CD4-positive, alpha-beta T cell treated with Interferon gamma for 1 hour (primary cell): ENCODE data around the gene COX8A.
"Not testable (repeated sequence)": the region's sequence is repeated elsewhere in the genome, so short reads cannot be mapped to it uniquely, and the experiment has no call there.

ENCODE experiments used
- DNase-seq: peaks from one replicate; pipeline ENCODE4 v3.0.0-alpha.2; 2020

COX8A gene

GRCh38 chr11:63970902-63971301 is 3.5 kb upstream of the COX8A start:
- no peak for DNase-seq

GRCh38 chr11:63973912-63974258 is 535 bp upstream of the COX8A start:
- DNase-seq, result not testable (repeated sequence)

- no peak for DNase-seq
These were observed 4.3 kb downstream of the COX8A start for GRCh38 chr11:63978551-63979239.

- no peak for DNase-seq
These were observed 5.0 kb downstream of the COX8A start for GRCh38 chr11:63979426-63979825.

GRCh38 chr11:63985812-63986155 is 11.4 kb downstream of the COX8A start:
- DNase-seq, result peak; percentile 69

- peak; percentile 85 for DNase-seq
These were observed 11.9 kb downstream of the COX8A start, which contains the start of gene OTUB1 for GRCh38 chr11:63986156-63986931. TSS of gene OTUB1 (plus strand) at chr11:63986438. CDS start at chr11:63986457, 19 bp downstream.

- no peak for DNase-seq
These were observed 12.6 kb downstream of the COX8A start for GRCh38 chr11:63986932-63987513.

GRCh38 chr11:63991558-63991957 is 17.1 kb downstream of the COX8A start:
- DNase-seq, result no peak

- DNase-seq, result no peak
These were observed 18.7 kb downstream of the COX8A start for GRCh38 chr11:63993100-63993499.

GRCh38 chr11:63993993-63994392 is 19.6 kb downstream of the COX8A start:
- no peak for DNase-seq

GRCh38 chr11:63996512-63996911 is 22.1 kb downstream of the COX8A start:
- DNase-seq, result no peak

GRCh38 chr11:63997104-63997700 is 22.8 kb downstream of the COX8A start:
- DNase-seq, result no peak

- DNase-seq, result no peak
These were observed 23.4 kb downstream of the COX8A start for GRCh38 chr11:63997801-63998337.

- DNase-seq, result no peak
These were observed 24.3 kb downstream of the COX8A start for GRCh38 chr11:63998558-63999348.

- DNase-seq, result peak; percentile 42
These were observed 25.1 kb downstream of the COX8A start for GRCh38 chr11:63999349-64000025.

- DNase-seq, result peak; percentile 77
These were observed 25.8 kb downstream of the COX8A start for GRCh38 chr11:64000026-64000739.

GRCh38 chr11:64000740-64001483 is 26.5 kb downstream of the COX8A start:
- no peak for DNase-seq

GRCh38 chr11:64001484-64002420 is 27.3 kb downstream of the COX8A start:
- DNase-seq, result no peak
